Measurements from ENCODE around the gene DOK6.
"Not testable (repeated sequence)": the region's sequence is repeated elsewhere in the genome, so short reads cannot be mapped to it uniquely, and the experiment has no call there.

DOK6 gene

GRCh38 chr18:69626171-69626570, 225.5 kb downstream of the DOK6 start:
- no peak for DNase-seq (ENCODE audit: low read depth in 2 of 2)

GRCh38 chr18:69626643-69627242, 226.1 kb downstream of the DOK6 start:
- DNase-seq (ENCODE audit: low read depth in 2 of 2), result no peak

DNA sequence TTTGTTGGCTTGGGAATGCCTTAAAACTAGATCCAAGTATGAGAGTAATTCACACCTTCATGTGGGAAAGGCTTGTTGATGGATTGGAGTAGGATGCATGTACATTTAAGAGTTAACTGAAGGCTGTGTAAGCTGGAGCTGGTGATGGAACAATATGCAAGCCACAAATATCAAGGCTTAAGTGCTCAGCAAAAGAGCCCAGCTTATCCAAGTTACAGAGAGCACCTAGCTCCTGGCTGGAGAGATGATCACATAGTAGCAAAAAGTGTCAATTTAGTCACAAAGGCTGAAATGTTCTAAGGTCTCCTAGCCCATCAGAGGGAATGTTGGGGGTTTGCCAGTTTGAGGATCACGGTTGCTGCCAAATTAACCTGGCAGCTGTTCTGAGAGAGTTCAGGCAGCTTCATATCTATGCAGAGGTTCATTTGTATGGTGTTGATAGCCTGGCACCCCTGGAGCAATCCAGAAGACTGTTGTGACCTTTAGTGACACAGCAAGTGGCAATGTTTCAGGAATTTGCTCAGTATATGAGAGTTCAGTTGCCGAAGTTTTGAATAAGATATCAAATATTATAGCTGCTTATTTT, 228.2 kb downstream of the DOK6 start:
- DNase-seq (ENCODE audit: low read depth in 2 of 2), result no peak

- DNase-seq (ENCODE audit: low read depth in 2 of 2), result no peak
Observed at GRCh38 chr18:69631281-69631680, 230.6 kb downstream of the DOK6 start.

GRCh38 chr18:69635482-69635881, 234.8 kb downstream of the DOK6 start:
- DNase-seq (ENCODE audit: low read depth in 2 of 2), result no peak

DNA sequence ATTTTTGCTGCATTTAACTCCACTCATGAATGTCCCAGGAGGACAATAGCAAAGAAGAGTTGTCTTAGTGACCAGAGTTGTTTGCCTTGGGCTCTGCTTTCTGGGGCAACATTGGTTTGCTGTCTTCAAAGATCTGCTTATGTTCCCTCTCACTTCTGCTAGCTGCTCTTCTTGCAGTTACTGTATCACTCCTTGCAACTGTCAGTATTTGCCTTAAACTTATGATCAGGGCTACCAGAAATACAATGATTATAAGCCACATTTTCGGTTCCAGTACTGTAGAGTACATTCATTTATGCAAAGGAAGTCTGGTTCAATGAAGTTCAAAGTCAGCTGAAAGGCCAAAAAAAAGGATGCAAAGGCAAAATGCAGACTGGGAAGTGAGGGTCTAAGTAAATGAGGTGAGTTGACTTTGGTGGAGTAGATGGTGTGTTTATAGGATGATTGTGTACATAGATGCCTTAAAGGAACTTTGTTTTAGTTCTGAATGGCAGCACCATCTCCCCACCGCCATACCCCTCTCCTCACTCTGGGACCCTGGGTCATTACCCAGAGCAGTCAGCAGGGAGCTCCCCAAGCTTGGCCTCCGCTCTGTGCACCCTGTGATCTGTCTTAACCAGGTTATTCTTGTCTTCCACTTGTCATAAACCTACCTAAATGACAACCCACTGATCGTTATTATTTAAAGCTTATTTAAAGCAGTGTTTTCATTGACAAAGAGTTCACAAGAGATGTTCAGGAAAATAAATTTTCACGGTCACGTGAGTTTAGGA, 236.0 kb downstream of the DOK6 start:
- no peak for DNase-seq (ENCODE audit: low read depth in 2 of 2)

DNA sequence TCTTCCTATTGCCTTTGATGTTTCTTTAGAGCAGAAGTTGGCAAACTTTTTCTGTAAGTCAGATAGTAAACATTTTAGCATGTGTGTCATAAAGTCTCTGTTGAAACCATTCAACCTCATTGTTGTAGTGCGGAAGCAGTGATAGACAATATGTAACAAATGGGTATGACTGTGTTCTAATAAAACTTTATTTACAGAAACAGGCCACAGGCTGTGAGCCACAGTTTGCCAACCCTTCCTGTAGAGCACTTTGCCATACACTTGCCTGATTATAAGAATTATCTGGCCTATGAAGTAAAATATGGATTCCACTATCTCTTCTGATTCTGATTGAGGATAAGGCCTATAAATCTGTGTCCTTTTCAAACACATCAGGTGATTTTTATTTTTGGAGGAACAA, 237.4 kb downstream of the DOK6 start:
- no peak for DNase-seq (ENCODE audit: low read depth in 2 of 2)

DNA sequence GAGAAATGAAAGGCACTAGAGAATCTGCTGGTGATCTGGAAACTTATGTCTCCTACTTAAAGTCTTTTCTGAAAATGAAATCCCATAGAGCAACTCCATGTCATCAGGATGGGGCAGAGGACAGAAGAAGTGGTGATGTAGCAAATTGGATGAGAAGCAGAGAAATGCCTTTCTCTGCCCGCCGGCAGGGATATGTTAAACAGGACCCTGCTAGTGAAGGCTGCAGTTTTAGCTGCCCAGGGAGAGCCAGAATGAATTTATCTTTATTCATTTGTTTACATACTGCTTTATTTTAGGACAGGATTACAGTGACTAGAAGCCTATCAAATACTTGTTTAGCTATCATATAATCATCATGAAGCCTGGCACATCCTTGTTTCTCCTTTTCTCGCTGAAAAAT, 247.0 kb downstream of the DOK6 start:
- no peak for DNase-seq (ENCODE audit: low read depth in 2 of 2)

DNA sequence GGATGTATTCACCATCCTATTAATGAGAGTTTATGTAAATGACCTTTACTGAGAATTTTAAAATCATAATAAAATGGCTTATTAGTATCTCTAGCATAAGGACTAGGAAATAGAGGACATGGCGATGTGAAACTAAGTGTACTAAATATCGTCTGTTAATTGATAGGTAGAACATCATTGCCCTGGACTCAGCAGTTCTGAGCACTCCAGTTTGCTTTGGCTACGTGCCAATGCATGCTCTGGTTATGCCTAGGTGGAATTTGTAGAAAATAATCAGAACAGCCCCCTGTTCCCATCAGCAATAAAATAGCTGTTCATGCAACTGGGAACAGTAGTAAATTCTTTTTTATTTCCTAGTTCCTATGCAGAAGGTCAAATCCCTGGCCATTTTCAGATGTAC, 247.8 kb downstream of the DOK6 start:
- no peak for DNase-seq (ENCODE audit: low read depth in 2 of 2)

DNA sequence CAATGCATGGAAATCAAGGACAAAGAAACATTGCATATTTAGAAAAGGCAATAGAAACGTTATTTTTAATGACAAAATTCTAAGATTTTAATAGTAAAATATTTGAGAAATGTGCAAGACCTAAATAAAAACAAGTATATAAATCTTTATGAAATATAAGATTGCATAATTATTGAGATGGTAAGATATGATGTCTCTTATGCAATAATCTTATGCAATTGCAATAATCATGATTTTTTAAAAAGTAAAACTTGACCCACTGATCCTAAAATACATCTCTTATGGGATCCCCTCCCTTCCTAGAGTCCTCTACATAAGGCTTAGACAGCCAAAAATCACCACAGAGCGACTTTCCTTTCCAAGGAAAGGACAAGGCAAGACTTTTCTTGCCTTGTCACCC, 249.0 kb downstream of the DOK6 start:
- no peak for DNase-seq (ENCODE audit: low read depth in 2 of 2)

DNA sequence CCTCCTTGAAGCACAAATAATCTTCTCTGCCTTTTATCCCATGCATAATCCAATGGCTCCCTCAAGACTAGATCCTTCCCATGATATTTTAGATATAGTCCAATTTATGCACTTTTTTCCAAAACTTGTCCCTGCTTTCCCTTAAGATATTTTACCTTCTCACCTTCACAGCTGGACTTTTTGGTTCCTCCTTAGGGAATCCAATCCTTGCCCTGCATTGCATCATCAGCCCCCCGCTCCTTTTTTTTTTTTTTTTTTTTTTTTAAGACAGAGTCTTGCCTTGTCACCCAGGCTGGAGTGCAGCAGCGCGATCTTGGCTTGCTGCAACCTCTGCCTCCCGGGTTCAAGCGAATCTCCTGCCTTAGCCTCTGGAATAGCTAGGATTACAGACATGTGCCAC, 250.6 kb downstream of the DOK6 start:
- DNase-seq (ENCODE audit: low read depth in 2 of 2), result no peak

GRCh38 chr18:69655816-69656215, 255.1 kb downstream of the DOK6 start:
- no peak for DNase-seq (ENCODE audit: low read depth in 2 of 2)

DNA sequence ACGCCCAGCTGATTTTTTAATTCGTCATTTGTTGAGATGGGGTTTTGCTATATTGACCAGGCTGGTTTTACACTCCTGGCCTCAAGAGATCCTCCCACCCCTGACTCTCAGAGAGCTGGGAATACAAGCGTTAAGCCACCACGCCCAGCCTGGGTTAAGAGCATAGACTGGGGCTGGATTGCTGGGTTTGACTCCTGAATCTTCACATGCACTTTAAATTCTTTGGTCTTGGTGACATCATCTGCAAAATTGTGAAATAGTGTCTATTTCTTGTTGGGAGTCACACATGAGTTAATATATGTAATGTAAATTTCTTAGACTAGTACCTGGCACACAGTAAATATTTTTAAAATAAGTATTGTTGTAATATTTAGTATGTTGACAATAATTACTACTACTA, 257.4 kb downstream of the DOK6 start:
- DNase-seq (ENCODE audit: low read depth in 2 of 2), result no peak

- no peak for DNase-seq (ENCODE audit: low read depth in 2 of 2)
Observed at GRCh38 chr18:69658685-69659084, 258.0 kb downstream of the DOK6 start.

- DNase-seq (ENCODE audit: low read depth in 2 of 2), result no peak
Observed at GRCh38 chr18:69659142-69659651, 258.5 kb downstream of the DOK6 start.

GRCh38 chr18:69662090-69662489, 261.4 kb downstream of the DOK6 start:
- DNase-seq (ENCODE audit: low read depth in 2 of 2), result not testable (repeated sequence)

DNA sequence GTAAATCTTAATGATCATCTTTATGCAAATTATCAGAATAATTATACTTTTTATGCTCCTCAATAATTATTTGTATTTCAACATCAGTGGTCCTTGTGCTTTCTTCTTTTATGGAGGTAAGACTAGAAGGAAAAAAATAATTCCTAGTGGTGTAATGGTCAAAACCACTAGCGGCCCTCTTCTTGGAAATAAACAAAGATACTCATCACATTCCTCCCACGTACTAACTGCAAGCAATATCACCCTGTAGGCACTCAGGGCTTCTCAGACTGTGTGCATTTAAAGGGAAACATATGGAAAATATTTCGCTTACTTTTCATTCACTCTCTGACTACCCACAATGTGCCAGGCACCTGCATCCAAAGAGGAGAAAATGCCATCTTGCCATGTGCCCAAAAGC, 263.7 kb downstream of the DOK6 start:
- DNase-seq (ENCODE audit: low read depth in 2 of 2), result no peak

- DNase-seq (ENCODE audit: low read depth in 2 of 2), result no peak
Observed at GRCh38 chr18:69674292-69674877, 273.7 kb downstream of the DOK6 start.

DNA sequence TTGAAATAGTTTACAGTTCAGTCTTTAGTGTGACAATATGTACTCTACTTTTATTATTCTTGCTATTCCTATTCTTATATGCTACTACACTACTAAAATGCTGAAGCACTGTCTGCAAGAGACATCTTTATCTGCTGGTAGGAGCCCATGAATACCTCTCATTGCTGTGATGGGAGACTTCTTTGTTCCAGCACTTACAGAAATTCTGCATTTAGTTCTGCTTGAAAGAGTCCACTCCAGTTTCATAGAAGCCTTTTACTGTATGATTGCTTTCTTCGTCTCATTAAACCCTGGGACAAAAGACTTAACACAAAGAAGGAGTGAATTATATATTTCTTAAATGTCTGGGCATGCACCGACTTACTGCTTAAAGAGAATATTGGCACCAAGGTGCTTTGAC, 274.3 kb downstream of the DOK6 start:
- DNase-seq (ENCODE audit: low read depth in 2 of 2), result no peak

DNA sequence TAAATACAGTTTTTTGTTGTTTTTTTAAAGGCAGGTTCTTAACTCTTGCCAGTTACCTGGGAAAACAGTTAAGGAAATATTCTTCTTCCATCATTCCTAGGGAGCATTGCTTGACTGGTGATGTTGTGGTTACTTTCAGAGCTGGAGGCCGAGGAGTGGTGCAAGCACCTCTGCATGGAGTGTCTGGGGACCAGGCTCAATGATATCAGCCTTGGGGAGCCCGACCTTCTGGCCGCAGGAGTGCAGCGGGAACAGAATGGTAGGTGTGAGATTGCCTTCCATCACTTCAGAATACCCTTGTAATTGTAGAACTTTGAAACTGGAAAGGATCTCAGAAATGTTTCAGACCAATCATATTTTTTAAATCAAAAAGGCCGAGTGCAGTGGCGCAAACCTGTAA, 276.9 kb downstream of the DOK6 start:
- DNase-seq (ENCODE audit: low read depth in 2 of 2), result no peak

DNA sequence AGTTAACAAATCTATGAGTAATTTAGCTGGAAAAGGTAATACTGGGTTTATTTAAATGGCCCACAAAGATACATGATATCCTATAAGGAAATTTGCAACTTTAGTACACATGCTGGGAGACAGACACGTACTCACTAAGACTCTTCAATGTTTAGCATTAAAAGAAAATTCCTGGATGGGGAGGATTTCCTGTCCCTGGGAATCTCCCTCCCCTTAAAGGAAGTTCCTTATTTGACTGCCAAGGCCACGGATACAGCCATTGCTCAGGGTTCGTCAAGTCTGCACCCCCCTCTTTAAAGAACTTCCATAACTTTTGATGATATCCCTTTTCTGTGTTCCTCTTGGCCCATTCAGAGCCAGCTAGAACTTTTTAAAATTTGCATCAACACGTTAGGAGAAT, 279.4 kb downstream of the DOK6 start:
- DNase-seq (ENCODE audit: low read depth in 2 of 2), result no peak

- DNase-seq (ENCODE audit: low read depth in 2 of 2), result no peak
Observed at GRCh38 chr18:69683176-69683575, 282.5 kb downstream of the DOK6 start.

GRCh38 chr18:69684789-69685188, 284.1 kb downstream of the DOK6 start:
- no peak for DNase-seq (ENCODE audit: low read depth in 2 of 2)
